K562 (cell line): Measurements from ENCODE around the gene RCE1. TPM values are rescaled to one million over a fixed set of nuclear protein-coding genes. Genes with fewer than 3 reads are reported as not detected.

ENCODE experiments used
- CBFA2T2 ChIP-seq: fragments of 450-650 bp; conservative IDR thresholded peaks from 2 replicates; pipeline ENCODE4 v1.6.1; 2017; ENCODE audit warnings: mild to moderate bottlenecking
- ESRRA ChIP-seq: fragments of 450-650 bp; IDR thresholded peaks from 2 replicates; pipeline ENCODE4 v1.6.1; 2014; ENCODE audit warnings: low read depth, mild to moderate bottlenecking, moderate library complexity, borderline replicate concordance
- FOXM1 ChIP-seq, 2 experiments: fragments of 450-650 bp in 1 of 2; sonication (generic) in 1 of 2; formaldehyde crosslinking in 1 of 2; IDR thresholded peaks; 2 replicates each; pipeline versions ENCODE4 v1.6.1 to v1.9.0; 2017 to 2022; ENCODE audit warnings: low read depth in 2 of 2, mild to moderate bottlenecking in 2 of 2, missing genetic modification reagents in 1 of 2, moderate library complexity in 1 of 2
- GABPB2 ChIP-seq: fragments of 250-450 bp; sonication (Bioruptor Pico); conservative IDR thresholded peaks from 2 replicates; pipeline ENCODE4 v1.5.1; 2021; ENCODE audit warnings: mild to moderate bottlenecking
- HCFC1 ChIP-seq: IDR thresholded peaks from 2 replicates; pipeline ENCODE4 v1.6.1; 2012; ENCODE audit warnings: low read depth, low read length, improper control_type of control experiment
- HDAC2 ChIP-seq: fragments of 450-650 bp; IDR thresholded peaks from 2 replicates; pipeline ENCODE4 v1.6.1; 2016; ENCODE audit warnings: mild to moderate bottlenecking
- ILK ChIP-seq: fragments of 450-650 bp; IDR thresholded peaks from 2 replicates; pipeline ENCODE4 v1.6.1; 2016; ENCODE audit warnings: missing genetic modification characterization, low read depth, mild to moderate bottlenecking, missing compliant biosample characterization, moderate library complexity, borderline replicate concordance
- KDM4B ChIP-seq, 2 experiments: fragments of 450-650 bp in 1 of 2; sonication (generic) in 1 of 2; IDR thresholded peaks; 2 replicates each; pipeline ENCODE4 v1.6.1; 2016 to 2017; ENCODE audit warnings: borderline replicate concordance in 2 of 2, antibody characterized with exemption in 1 of 2, low read depth in 1 of 2, mild to moderate bottlenecking in 1 of 2
- LEF1 ChIP-seq: fragments of 450-650 bp; IDR thresholded peaks from 2 replicates; pipeline ENCODE4 v1.6.1; 2016; ENCODE audit warnings: mild to moderate bottlenecking
- NR0B1 ChIP-seq: fragments of 450-650 bp; IDR thresholded peaks from one replicate; pipeline ENCODE4 v1.6.1; 2018; ENCODE audit warnings: mild to moderate bottlenecking, moderate library complexity; ENCODE audit not compliant: partially characterized antibody
- POLR2G ChIP-seq: fragments of 200-400 bp; formaldehyde crosslinking; IDR thresholded peaks from 2 replicates; pipeline ENCODE4 v1.6.1; 2017; ENCODE audit warnings: low read depth, mild to moderate bottlenecking, antibody characterized with exemption, low read length, moderate library complexity
- SLC30A9 ChIP-seq: fragments of 250-450 bp; sonication (Bioruptor Pico); IDR thresholded peaks from 2 replicates; pipeline ENCODE4 v1.8.0; 2022; ENCODE audit warnings: mild to moderate bottlenecking, moderate library complexity
- SOX6 ChIP-seq: fragments of 450-650 bp; IDR thresholded peaks from 2 replicates; pipeline ENCODE4 v1.6.1; 2014; ENCODE audit warnings: mild to moderate bottlenecking
- SRSF7 ChIP-seq: fragments of 200-400 bp; formaldehyde crosslinking; optimal IDR thresholded peaks from 2 replicates; pipeline ENCODE3; 2017; ENCODE audit warnings: mild to moderate bottlenecking, low read depth, low read length
- ZBTB7A ChIP-seq: IDR thresholded peaks from 2 replicates; pipeline ENCODE4 v1.6.1; 2011; ENCODE audit warnings: low read depth, mild to moderate bottlenecking, low read length, moderate library complexity, borderline replicate concordance; ENCODE audit not compliant: control insufficient read depth
- polyA plus RNA-seq, 8 experiments: library from polyadenylated mRNA; depleted of rRNA in 4 of 8; stranded (reverse) in 5 of 8; unstranded in 3 of 8; fragments of >200 nt; fragmentation: Nextera tagmentation in 2 of 8; fragmentation: Illumina TruSeq in 1 of 8; extraction: Ambion mirVana in 2 of 8; extraction: Trizol in 1 of 8; gene quantifications; 2 replicates each; pipeline versions ENCODE4 v1.2.1 to v1.2.3, GENCODE V29; 2011 to 2014; ENCODE audit warnings: inconsistent platforms in 1 of 8, missing spikeins in 1 of 8
- total RNA-seq, 7 experiments: library from RNA; depleted of rRNA in 6 of 7; stranded (reverse); fragments of >200 nt in 6 of 7; fragmentation: Illumina TruSeq in 2 of 7; extraction: Trizol in 2 of 7; gene quantifications; 2 replicates each; pipeline versions ENCODE4 v1.2.1 to v1.2.3, GENCODE V29; 2011 to 2021; ENCODE audit warnings: low replicate concordance in 1 of 7
- TF ChIP-seq, protein P1 (sequence below): fragments of 450-650 bp; conservative IDR thresholded peaks from 2 replicates; pipeline ENCODE4 v1.6.1; 2016; ENCODE audit warnings: missing genetic modification characterization, low read depth, mild to moderate bottlenecking, control low read depth, missing compliant biosample characterization
- TF ChIP-seq, protein P2 (sequence below), 2 experiments: fragments of 450-650 bp in 1 of 2; sonication (generic) in 1 of 2; formaldehyde crosslinking; conservative IDR thresholded peaks; 2 replicates each; pipeline versions ENCODE4 v1.4.0 to v1.8.1; 2020 to 2022; ENCODE audit warnings: mild to moderate bottlenecking in 1 of 2, missing genetic modification reagents in 1 of 2
- TF ChIP-seq, protein P3 (sequence below): fragments of 250-450 bp; sonication (Bioruptor Pico); IDR thresholded peaks from 2 replicates; pipeline ENCODE4 v1.4.0; 2020; ENCODE audit warnings: borderline replicate concordance
- TF ChIP-seq, protein P4 (sequence below): IDR thresholded peaks from 2 replicates; pipeline ENCODE4 v1.6.1; 2014; ENCODE audit warnings: antibody characterized with exemption

The RCE1 gene
- total and polyA plus RNA-seq, 9 of the 15 experiments (the other 6 are each of a cell fraction or from before 2014, with no cell fraction given), result 0.75 to 41.5 (median 15.1) TPM

GRCh38 chr11:66842896-66843775 is at the start of gene RCE1 (continued):
- TF ChIP-seq KDM4B (IDR thresholded peaks at IDR 0.05; ENCODE audit: borderline replicate concordance in 2 of 2, low read depth in 1 of 2), result 0 out of 4 replicates have a peak, but pooled peaks of 1 of the 2 experiments have one; percentile 15
- TF ChIP-seq SRSF7, result no peak
- TF ChIP-seq HDAC2, result peak; percentile 25; the same call in 1 of the 2 replicates
- peak; percentile 88 for TF ChIP-seq HCFC1
- TF ChIP-seq CBFA2T2, result no peak
- TF ChIP-seq, protein P1, sequence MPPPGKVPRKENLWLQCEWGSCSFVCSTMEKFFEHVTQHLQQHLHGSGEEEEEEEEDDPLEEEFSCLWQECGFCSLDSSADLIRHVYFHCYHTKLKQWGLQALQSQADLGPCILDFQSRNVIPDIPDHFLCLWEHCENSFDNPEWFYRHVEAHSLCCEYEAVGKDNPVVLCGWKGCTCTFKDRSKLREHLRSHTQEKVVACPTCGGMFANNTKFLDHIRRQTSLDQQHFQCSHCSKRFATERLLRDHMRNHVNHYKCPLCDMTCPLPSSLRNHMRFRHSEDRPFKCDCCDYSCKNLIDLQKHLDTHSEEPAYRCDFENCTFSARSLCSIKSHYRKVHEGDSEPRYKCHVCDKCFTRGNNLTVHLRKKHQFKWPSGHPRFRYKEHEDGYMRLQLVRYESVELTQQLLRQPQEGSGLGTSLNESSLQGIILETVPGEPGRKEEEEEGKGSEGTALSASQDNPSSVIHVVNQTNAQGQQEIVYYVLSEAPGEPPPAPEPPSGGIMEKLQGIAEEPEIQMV (tag), result no peak
- no peak for TF ChIP-seq GABPB2 (CRISPR knock-in tag)
- TF ChIP-seq LEF1, result no peak
- peak; percentile 79 for TF ChIP-seq ESRRA
- TF ChIP-seq POLR2G, result peak; percentile 97
- peak; percentile 62 for TF ChIP-seq SOX6
- TF ChIP-seq SLC30A9 (CRISPR knock-in tag), result no peak
- TF ChIP-seq FOXM1 (IDR thresholded peaks at IDR 0.05; ENCODE audit: low read depth), result no peak
- peak; percentile 61; the same call in 1 of the 2 replicates for TF ChIP-seq FOXM1 (CRISPR knock-in tag; IDR thresholded peaks at IDR 0.05; ENCODE audit: low read depth)
- TF ChIP-seq NR0B1, result no peak
- TF ChIP-seq, protein P2, sequence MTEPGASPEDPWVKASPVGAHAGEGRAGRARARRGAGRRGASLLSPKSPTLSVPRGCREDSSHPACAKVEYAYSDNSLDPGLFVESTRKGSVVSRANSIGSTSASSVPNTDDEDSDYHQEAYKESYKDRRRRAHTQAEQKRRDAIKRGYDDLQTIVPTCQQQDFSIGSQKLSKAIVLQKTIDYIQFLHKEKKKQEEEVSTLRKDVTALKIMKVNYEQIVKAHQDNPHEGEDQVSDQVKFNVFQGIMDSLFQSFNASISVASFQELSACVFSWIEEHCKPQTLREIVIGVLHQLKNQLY (CRISPR knock-in tag; conservative IDR thresholded peaks at IDR 0.05), result no peak
- TF ChIP-seq, protein P3, sequence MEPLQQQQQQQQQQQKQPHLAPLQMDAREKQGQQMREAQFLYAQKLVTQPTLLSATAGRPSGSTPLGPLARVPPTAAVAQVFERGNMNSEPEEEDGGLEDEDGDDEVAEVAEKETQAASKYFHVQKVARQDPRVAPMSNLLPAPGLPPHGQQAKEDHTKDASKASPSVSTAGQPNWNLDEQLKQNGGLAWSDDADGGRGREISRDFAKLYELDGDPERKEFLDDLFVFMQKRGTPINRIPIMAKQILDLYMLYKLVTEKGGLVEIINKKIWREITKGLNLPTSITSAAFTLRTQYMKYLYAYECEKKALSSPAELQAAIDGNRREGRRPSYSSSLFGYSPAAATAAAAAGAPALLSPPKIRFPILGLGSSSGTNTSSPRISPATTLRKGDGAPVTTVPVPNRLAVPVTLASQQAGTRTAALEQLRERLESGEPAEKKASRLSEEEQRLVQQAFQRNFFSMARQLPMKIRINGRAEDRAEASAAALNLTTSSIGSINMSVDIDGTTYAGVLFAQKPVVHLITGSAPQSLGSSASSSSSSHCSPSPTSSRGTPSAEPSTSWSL (CRISPR knock-in tag), result 0 out of 2 replicates have a peak, but pooled peaks have one; percentile 48
- TF ChIP-seq ILK (tag), result no peak
- TF ChIP-seq, protein P4, sequence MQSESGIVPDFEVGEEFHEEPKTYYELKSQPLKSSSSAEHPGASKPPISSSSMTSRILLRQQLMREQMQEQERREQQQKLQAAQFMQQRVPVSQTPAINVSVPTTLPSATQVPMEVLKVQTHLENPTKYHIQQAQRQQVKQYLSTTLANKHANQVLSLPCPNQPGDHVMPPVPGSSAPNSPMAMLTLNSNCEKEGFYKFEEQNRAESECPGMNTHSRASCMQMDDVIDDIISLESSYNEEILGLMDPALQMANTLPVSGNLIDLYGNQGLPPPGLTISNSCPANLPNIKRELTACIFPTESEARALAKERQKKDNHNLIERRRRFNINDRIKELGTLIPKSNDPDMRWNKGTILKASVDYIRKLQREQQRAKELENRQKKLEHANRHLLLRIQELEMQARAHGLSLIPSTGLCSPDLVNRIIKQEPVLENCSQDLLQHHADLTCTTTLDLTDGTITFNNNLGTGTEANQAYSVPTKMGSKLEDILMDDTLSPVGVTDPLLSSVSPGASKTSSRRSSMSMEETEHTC, result 0 out of 2 replicates have a peak, but pooled peaks have one; percentile 6
- no peak for TF ChIP-seq ZBTB7A
